HG02884 (cell line): ENCODE results near the gene FUT8.
"Not testable (repeated sequence)": the region's sequence is repeated elsewhere in the genome, so short reads cannot be mapped to it uniquely, and the experiment has no call there.

Source experiments
- ATAC-seq: cut with Tn5 transposase; IDR thresholded peaks from one replicate; pipeline ENCODE4 v1.9.1; 2021; ENCODE audit warnings: mild to moderate bottlenecking, moderate library complexity; ENCODE audit not compliant: unreplicated experiment

The FUT8 gene

DNA sequence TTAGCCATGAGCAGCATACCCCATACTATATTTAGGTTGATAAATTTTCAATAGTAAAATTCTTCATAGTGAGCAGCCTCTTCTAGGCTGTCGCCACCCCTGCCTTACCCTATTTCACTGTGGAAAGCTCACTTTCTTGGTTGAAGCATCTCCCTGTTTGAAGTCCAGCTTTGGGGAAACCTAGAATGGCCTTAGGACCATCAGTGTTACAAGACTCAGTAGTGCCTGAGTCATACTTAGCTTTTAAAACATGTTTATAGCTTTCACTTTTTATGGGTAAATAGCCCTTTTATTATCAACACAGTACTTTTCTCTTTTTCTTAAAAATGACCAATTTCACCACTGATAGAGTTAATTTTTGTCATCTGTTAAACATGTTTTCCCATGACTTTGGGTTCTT lies 37.1 kb downstream of the FUT8 start:
- ATAC-seq: no peak

DNA sequence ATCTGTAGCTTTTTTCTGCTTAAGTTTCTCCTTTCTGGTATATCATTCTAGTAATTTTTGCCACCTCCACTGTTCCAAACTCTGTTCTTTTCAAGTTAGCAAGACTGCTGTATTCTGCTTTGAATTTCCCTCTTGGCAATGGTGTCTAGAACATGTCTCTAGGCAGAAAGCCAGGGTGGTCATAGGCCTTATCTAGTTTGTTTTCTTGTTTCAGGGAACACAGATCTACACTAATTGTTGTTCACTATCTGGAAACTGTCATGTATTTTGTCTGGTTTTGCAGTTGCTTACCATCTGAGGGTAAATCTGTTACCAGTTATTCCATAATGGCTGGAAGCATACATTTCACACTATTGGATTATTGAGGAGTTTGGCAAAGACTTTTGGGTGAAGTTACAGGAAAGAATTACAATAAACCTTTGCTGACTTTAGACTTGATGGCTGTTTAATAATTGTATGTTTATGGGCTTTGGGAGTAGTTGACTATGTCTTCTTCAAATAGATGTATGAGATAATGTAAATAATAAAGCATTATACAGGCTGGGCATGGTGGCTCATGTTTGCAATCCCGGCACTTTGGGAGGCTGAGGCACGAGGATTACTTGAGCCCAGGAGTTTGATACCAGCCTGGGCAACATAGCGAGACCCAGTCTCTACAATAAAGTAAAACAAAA lies 41.4 kb downstream of the FUT8 start:
- ATAC-seq: no peak

DNA sequence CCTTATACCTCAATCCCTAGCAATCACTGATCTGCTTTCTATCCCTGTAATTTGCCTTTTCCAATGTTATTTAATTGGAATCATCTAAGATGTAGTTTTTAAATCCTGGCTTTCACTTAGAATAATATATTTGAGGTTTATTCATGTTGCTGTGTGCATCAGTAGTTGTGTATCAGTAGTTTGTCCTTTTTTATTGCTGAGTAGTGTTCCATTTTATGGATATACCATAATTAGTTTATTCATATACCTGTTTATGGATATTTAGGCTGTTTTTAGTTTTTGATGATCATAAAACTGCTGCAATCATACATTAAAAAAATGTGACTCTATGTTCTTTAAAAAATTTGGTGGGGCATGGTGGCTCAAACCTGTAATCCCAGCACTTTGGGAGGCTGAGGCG lies 43.7 kb downstream of the FUT8 start:
- no peak for ATAC-seq

- peak; percentile 5 for ATAC-seq
Observed at GRCh38 chr14:65461730-65462129, 49.2 kb downstream of the FUT8 start.

GRCh38 chr14:65462411-65462810 lies 49.9 kb downstream of the FUT8 start:
- ATAC-seq: peak; percentile 74

DNA sequence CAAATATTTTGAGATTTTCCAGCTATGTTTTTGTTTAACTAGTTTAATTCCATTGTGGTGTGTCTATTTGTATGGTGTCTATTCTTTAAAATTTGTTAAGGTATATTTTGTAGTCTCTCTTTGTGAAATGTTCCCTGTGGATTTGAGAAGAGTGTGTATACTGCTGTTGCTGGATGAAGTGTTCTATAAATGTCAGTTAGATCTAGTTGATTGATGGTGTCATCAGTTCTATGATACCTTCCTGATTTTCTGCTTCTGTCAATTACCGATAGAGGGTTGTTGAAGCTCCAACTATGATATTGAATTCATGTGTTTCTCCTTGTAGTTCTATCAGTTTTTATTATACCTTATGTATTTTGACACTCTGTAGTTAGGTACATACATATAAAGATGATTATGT lies 53.1 kb downstream of the FUT8 start:
- ATAC-seq: no peak

- not testable (repeated sequence) for ATAC-seq
Observed at GRCh38 chr14:65467926-65468325, 55.4 kb downstream of the FUT8 start.

- no peak for ATAC-seq
Observed at GRCh38 chr14:65469903-65470302, 57.4 kb downstream of the FUT8 start.

GRCh38 chr14:65470404-65470880 lies 57.9 kb downstream of the FUT8 start:
- ATAC-seq: peak; percentile 20

DNA sequence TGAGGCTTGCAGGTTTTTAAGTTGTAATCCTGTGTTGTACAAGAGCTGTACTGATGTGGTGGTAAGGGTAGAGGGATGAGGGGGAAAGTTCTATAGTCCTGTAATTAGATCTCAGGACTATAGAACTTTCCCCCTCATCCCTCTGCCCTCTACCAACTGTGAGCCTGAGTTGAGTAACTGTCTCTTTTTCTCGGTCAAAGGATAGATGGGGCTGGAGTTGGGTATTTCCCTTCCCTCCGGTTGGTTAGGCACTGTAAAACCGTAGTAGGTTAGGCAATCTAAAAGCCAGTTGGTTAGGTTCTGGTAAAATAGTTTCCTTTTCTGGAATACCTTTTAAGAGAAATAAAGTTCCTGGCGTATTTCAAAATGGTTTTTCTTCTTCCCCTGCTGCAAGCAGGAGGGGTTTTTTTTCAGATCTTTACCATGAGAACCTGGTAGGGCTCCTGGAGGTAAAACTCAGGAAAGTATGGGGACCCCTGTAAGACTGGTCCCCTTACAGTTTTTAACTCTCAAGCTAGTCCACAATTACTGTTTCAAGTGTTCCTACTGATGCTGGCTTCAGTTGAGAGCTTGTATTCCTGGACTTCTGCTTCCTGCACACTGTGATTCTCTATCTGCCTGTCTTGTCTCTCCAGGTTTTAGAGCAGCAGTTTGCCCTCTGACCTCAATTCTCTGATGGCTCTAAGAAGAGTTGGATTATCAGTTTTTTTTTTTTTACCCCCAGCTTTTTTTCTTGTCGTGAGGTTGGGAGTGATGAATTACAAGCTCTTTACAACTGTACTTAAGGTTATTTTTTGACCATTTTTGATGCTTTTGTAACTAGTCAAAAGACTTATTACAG lies 58.7 kb downstream of the FUT8 start:
- ATAC-seq: peak; percentile 83

DNA sequence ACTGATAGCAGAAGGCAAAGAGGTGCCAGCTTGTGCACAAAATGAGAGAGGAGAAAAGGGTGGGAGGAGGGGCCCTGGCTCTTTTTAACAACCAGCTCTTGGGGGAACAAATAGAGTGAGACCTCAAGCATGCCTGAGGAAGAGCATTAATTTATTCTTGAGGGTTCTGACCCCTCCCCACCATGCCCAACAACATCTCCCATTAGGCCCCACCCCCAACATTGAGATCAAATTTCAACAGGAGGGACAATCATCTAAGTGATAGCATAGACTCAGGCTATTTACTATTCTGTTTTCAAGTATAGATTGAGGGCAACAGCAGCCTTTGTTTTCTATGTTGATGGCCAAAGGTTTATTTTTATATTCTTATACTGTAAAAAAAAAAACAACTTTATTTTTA lies 59.7 kb downstream of the FUT8 start:
- ATAC-seq: no peak

DNA sequence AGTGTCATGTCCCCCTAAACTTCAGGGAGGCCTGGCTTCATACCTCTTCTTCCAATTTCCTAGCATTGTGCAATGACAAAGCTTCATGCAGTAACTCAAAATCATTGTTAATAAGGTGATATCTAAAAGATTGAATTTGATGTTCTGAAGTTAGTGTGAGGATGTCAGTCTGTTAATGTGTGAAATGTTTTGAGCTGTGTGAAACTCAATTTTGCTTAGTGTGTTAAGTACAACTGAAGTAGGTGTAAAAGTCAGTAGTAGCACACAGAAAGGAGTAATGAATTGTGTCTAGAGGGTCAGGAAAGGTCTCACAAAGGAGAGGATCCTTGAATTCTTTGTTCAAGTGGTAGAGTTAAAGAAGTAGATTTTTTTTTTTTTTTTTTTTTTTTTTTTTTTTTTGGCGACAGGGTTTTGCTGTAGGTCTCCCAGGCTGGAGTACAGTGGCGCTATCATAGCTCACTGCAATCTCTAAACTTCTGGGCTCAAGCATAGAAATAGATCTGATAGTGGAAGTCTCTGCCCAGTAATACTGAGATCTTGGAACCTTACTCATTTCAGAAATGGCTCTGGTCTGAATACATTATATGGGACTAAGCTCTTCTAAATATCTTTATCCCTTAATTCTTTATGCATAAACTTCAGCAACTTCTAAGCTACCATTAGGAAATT lies 63.9 kb downstream of the FUT8 start:
- peak; percentile 95 for ATAC-seq

GRCh38 chr14:65476942-65477318 lies 64.4 kb downstream of the FUT8 start:
- peak; percentile 34 for ATAC-seq

DNA sequence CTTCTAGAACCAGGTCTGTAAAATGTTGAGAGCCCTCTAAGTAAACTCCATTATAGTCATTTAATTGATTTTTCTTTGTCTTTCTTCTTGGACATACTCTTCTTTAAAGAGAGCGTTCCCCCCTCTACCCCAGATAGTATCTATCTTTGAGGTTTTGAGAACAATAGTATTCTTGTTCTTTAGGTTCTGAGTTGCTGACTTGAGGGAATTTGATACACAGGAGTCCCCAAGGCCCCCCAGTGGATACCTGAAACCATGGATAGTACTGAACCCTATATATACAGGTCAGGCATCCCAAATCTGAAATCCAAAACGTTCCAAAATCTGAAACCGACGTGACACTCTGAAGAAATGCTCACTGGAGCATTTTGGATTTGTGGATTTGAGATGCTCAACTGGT lies 65.5 kb downstream of the FUT8 start:
- no peak for ATAC-seq

GRCh38 chr14:65478596-65478995 lies 66.1 kb downstream of the FUT8 start:
- no peak for ATAC-seq

GRCh38 chr14:65479386-65479785 lies 66.9 kb downstream of the FUT8 start:
- no peak for ATAC-seq

DNA sequence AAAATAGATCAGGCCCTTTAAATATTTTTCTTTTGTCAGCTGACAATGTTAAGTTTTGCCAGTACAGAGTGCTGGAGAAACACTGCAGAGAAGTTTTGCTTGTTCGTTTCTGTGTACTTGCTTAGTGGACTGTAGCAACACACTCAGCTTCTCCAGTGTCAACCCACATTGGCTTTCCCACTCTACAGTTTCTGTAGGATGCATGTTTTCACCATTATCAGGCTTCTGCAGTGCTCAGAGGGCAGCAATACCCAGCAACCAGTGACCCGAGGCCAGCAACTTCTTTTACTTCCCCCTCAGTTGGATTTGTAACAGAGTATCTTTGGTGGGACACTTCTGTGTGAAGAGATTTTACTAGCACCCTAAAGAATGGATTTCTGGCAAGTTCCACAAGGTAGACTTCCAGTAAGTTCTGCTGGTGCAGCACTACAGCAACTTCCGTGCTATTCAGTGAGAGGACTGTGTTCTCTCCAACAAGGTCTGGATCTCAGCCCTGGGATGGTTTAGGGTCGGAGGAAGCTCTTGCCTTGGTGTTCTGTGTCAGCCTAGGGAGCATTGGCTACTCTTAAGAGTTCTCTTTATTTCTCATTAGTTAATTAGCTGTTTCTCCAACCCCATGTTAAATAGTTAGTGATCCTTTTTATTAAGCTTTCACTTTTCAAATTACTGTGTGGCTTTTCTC lies 70.4 kb downstream of the FUT8 start:
- ATAC-seq: no peak

- no peak for ATAC-seq
Observed at GRCh38 chr14:65483647-65484046, 71.1 kb downstream of the FUT8 start.

GRCh38 chr14:65485516-65485915 lies 73.0 kb downstream of the FUT8 start:
- ATAC-seq: no peak

- ATAC-seq: no peak
Observed at GRCh38 chr14:65486863-65487262, 74.3 kb downstream of the FUT8 start.

DNA sequence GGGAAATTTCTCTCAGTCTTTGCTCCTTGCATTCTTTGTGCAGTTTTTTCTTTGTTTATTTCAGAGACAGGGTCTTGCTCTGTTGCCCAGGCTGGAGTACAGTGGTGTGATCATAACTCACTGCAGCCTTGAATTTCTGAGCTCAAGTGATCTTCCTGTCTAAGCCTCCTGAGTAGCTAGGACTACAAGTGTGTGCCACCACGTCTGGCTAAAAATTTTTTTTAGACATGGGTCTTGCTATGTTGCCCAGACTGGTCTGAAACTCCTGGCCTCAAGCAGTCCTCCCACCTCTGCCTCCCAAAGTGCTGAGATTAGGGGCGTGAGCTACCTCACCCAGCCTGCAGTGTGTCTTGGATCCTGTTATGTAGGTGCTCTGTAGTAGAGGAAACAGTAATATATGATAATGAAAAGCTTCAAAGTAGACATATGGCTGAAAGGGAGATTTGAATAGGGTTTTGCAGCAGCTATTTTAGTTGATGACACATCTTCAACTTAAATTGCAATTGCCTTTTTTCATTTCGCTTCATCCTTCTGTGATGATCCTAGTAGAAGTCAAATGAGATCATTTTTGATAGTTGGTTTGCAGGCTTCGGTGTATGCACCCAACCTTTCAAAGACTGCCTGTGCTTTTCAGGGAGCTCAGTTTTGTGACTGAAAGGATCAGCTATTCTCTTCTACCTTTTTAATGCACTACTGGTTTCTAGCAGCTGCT lies 75.4 kb downstream of the FUT8 start:
- no peak for ATAC-seq
